GM20431 (cell line): ENCODE measurements around the gene MGAT5B.
"Not testable (repeated sequence)": the region's sequence is repeated elsewhere in the genome, so short reads cannot be mapped to it uniquely, and the experiment has no call there.

ENCODE experiments used
- in situ Hi-C: fragments of 300-500 bp; cut with MseI, MboI; formaldehyde crosslinking; loops from one replicate; pipeline ENCODE4 v1.15.0; 2020; ENCODE audit warnings: low sequenced_read_pairs; ENCODE audit not compliant: unreplicated experiment

The MGAT5B gene

GRCh38 chr17:76966486-76967181 lies 98.4 kb downstream of the MGAT5B start:
- in situ Hi-C loops = no loop called here

- in situ Hi-C loops = no loop called here
Measured at GRCh38 chr17:76967762-76968161, 99.6 kb downstream of the MGAT5B start.

GRCh38 chr17:76968707-76969597 lies 100.7 kb downstream of the MGAT5B start:
- in situ Hi-C loops = no loop called here

GRCh38 chr17:76969598-76970172 lies 101.5 kb downstream of the MGAT5B start:
- in situ Hi-C loops = no loop called here

GRCh38 chr17:76970228-76970627 lies 102.0 kb downstream of the MGAT5B start:
- in situ Hi-C loops = not testable (repeated sequence)

- in situ Hi-C loops = no loop called here
Measured at GRCh38 chr17:76972046-76972641, 103.9 kb downstream of the MGAT5B start.

- in situ Hi-C loops = no loop called here
Measured at GRCh38 chr17:76973040-76973439, 104.8 kb downstream of the MGAT5B start.

- in situ Hi-C loops = no loop called here
Measured at GRCh38 chr17:76974721-76975120, 106.5 kb downstream of the MGAT5B start.

- in situ Hi-C loops = not testable (repeated sequence)
Measured at GRCh38 chr17:76978050-76978449, 109.8 kb downstream of the MGAT5B start.

GRCh38 chr17:76981545-76982295 lies 113.5 kb downstream of the MGAT5B start:
- in situ Hi-C loops = no loop called here

- in situ Hi-C loops = no loop called here
Measured at GRCh38 chr17:76982408-76983074, 114.3 kb downstream of the MGAT5B start.

GRCh38 chr17:76983075-76983775 lies 115.0 kb downstream of the MGAT5B start:
- in situ Hi-C loops = no loop called here

GRCh38 chr17:76986365-76986764 lies 118.2 kb downstream of the MGAT5B start:
- in situ Hi-C loops = no loop called here

GRCh38 chr17:76987486-76988093 lies 119.4 kb downstream of the MGAT5B start:
- in situ Hi-C loops = no loop called here

- in situ Hi-C loops = no loop called here
Measured at GRCh38 chr17:76988796-76989195, 120.6 kb downstream of the MGAT5B start.

GRCh38 chr17:76989519-76989918 lies 121.3 kb downstream of the MGAT5B start:
- in situ Hi-C loops = no loop called here

- in situ Hi-C loops = no loop called here
Measured at GRCh38 chr17:76992891-76993290, 124.7 kb downstream of the MGAT5B start.

GRCh38 chr17:76993651-76994050 lies 125.4 kb downstream of the MGAT5B start:
- in situ Hi-C loops = no loop called here
